Measurements from ENCODE around the gene CD40.
"Not testable (repeated sequence)": the region's sequence is repeated elsewhere in the genome, so short reads cannot be mapped to it uniquely, and the experiment has no call there.

The CD40 gene

DNA sequence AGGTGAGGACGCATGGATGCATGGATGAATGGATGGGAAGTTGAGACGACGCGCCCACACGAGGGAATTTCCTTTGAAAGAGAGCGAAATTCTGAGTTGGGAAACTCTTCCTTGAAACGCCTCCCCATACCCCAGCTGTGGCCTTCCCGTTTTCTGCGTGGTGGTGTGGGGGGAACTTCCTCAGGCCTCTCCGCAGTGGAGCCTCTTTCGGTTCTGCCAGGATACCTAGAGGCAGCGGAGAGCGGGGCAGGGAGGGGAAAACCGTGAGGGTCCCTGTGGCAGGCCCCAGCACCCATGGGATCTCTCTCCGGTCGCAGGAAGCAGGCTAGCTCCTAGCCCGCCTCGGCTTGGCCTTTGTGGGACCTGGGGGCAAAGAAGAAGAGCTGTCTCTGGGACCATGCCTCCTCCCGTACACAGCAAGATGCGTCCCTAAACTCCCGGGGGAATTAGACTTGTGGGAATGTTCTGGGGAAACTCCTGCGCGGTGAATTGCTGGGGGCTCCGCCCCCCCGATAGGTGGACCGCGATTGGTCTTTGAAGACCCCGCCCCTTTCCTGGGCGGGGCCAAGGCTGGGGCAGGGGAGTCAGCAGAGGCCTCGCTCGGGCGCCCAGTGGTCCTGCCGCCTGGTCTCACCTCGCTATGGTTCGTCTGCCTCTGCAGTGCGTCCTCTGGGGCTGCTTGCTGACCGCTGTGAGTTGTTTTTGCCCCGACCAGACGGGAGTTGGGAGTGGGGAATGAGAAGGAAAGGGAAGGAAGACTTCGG, at the start of gene CD40:
Gene CD40, plus strand, starts transcription at position 611 of the 764 bp plus-strand sequence. Its CDS starts 30 bp downstream, at position 641.
- peak; percentile 78 to 82 for DNase-seq

DNA sequence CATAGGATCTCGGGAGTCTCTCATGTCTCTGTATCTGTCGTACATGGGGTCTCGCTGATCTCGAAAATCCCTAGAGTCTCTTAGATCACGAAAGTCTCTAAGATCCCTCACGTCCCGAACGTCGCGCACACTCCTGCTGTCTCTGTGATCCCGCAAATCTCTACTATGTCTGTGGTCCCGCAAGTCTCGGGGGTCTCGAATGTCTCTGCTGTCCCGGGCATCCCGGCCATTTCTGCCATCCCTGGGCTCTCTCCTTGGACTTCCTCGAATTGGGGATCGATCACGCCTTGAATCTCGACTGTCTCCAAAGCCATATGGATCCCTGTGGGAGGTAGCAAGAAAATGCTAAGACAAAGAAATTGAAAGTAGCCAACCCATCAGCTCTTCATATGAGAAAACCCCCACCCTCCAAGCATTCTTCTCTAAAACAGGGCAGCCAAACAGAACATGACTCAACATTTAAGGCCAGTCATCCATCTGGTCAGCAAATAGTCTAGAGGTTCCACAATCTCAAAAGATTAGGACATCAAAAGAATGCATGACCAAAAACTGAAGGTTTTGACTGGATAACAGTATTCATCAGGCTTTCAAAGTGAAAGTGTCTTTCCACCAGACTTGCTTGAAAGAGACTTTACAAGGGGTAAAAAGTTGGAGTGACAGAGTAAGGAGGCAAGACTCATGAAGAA, 47.8 kb upstream of the CD40 start:
- no peak for DNase-seq

DNA sequence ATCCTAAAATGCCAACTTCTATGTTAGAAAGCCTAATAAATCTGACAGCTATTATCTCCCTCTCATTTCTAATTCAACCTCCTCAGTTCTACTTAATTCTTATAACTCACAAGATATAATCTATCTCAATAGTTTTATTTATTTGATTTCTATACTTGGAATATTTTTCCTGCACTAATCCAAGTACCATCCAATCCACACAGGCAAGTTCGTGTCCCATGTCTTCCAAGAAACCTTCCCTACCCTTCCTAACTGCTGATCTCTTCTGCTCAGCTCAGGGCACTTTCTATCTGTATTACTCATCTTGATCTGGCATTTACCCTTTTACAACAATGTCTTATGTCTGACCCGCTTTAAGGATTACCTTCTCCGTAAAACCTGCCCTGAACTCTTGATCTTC, 46.5 kb upstream of the CD40 start:
- no peak for DNase-seq

DNA sequence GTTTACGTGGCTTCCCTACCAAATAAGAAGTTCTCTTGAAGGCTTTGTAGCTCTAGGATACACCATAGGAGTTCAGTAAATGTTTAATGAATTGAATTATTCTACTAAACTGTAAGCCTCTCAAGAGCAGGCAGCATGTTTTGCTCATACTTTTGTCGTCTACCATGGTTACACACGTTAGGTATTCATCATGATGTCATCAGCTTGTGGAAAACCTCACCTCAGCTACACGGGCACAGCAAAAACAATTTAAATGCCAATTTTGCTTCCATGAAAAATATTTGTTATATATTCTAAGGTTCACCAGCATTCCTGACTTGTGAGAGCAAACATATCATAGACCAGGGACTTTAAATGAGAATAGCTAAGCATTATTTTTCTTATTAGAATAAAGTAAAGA, 45.1 kb upstream of the CD40 start:
- DNase-seq: no peak

DNA sequence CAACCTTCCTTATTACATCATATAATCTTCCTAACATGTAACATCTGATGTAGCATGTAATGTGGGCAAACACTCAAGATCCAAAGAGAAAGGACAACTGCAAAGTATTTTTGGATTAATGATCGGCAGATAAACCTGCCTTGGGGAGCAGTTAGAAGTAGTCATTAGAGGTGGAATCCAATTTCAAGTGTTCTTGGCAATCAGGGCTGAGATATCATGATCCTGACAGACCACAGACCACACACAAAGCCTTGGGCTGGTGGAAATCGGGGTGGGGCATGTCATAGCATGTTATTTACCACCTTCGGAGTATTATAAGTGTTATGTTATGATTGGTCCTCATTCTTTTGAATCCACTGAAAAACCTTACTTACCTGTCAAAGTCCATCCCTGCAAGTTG, 44.7 kb upstream of the CD40 start:
- DNase-seq: no peak

DNA sequence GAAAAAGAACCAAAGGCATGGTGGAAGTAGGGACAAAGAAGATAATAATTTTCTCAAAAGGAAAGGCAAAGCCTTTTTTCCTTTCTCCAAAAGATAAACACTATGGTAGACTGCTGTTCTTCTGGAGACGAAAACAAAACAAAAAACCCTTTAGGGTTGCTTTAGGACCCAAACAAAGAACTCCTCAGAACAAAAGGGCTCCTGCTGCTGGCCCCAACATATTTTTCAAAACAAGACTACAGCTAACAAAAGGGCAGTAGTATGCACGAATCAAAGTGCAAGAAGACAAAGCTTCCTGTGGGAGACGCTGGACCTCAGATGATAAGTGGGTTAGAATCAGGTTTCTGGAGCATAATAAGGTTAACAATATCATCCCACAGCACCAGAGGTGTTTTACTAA, 44.1 kb upstream of the CD40 start:
- no peak for DNase-seq

DNA sequence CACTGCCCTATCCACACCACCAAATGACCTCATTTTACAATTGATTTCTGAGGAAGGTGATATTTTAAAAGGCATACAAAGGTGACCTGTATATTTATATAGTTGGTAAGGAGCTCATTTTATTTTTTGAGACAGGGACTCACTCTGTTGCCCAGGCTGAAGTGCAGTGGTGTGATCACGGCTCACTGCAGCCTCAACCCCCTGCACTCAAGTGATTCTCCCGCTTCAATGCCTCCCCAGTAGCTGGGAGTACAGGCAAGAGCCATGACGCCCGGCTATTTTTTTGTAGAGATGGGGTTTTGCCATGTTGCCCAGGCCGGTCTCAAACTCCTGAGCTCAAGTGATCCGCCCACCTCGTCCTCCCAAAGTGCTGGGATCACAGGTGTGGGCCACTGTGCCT, 41.3 kb upstream of the CD40 start:
- DNase-seq: no peak

DNA sequence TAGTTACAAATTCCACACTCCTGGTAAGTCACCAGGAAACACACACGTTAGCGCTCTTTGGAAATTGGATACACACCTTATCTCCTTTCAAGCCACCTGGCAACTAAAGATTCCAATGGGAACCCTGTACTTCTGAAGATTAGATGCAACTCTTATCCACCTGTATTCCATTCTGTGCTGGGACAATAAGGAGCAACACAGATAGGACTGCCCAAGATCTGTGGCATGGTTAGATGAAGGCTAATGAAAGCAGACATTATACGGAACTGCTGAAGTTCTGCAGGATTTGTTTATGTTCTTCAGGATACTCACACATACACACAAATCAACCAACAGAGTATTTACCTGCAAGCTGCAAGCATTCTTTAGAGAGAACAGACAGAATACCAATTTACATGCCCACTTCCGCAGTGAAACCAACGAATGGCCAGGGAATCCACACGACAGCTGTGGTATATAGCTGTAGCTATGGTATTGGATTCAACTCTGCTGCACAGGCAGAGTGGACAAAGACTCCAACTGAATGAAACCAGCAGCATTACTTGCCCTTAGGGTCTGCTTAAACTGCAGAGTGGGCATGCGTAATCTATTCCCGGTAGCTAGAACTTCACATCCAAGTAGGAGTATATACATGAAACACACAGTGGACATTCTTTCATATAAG, 40.3 kb upstream of the CD40 start:
- no peak for DNase-seq

DNA sequence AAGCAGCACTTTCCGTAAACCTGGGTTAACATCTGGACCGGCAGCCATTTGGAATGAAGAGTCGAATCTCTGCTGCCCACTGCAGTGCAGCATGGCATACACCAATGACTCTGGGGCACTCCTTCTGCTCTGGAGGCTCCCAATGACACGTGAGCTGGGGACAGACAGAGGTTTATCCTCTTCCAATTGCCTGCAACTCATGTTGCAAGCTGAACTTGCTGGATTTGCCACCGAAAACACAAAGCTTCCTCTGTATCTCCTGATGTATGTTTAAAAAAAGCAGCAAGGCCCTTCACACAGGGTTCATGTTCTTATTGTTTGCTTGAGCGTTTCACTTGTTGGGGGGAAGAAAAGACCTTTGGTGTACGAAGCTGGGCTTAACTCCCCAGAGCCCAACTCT, 39.2 kb upstream of the CD40 start:
- no peak for DNase-seq

DNA sequence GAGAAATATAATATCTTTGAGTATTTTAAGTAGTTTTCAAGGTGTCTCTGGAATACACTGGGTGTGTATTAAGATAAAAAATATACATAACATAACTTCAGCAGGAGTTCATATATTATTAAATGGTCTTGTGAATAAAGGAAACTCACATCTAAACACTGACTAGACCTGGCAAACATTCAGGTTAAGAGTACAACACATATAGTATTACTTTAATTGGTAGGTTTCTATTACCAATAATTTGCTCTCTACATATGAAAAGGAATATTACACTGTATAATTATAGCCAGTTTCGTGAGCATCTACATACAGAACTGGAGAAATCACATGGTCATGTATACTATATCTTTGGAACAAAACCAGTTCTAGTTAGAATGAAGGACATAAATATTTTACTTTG, 37.0 kb upstream of the CD40 start:
- no peak for DNase-seq

DNA sequence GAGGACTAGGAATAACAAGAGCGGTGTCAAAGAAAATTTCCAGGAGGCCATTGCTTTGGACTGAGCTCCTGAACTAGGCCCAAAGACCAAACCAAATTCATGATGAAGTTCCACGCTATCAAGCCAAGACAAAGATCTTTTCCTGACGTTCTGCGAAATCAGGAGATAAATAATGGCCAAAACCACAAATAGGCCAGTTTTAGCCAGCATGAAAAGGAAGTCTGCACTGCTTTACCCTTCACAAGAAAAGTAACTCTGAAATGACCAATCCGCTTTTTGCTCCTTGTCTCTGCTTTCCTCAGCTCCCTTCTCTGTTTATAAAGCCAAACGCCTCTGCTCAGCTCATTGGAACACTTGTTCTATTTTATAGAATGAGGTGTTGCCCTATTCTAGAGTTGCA, 35.0 kb upstream of the CD40 start:
- DNase-seq: no peak

DNA sequence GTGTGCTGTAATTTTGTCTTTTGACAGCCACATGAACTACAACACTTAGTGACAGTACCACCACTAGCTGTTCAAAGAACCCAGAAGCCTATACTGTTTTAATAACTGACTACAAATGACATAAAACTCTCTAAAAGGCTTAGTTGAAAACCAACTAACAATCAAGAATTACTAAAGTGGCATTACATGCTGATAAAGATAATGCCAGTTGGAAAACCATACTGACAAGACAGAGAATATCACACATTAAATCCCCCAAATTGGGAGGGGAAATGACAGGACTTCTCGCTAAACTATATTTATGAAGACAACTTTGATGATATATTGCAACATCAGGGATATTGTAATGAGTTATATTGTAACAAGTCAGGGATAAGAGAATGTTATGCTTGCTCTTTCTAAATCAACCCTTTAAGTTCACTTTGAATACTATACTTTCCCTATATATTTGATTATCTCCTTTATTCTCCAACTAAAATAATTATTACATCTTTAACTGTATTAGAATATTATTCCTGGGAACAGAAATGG, 34.5 kb upstream of the CD40 start:
- DNase-seq: no peak

DNA sequence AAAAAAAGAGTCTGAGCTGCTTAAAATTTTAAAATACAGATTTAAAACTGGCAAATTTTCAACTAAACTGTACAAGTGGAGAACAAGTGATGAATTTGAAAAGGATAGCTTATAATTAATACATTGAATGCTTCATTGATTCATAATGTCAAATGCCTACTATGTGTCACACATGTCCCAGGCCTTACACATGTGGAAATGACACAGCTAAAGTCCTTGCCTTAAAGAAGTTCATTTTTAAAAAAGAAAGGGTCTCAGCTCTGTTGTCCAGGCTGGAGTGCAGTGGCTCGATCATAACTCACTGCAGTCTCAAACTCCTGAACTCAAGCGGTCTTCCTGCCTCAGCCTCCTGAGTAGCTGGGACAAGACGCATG, 33.3 kb upstream of the CD40 start:
- DNase-seq: no peak

DNA sequence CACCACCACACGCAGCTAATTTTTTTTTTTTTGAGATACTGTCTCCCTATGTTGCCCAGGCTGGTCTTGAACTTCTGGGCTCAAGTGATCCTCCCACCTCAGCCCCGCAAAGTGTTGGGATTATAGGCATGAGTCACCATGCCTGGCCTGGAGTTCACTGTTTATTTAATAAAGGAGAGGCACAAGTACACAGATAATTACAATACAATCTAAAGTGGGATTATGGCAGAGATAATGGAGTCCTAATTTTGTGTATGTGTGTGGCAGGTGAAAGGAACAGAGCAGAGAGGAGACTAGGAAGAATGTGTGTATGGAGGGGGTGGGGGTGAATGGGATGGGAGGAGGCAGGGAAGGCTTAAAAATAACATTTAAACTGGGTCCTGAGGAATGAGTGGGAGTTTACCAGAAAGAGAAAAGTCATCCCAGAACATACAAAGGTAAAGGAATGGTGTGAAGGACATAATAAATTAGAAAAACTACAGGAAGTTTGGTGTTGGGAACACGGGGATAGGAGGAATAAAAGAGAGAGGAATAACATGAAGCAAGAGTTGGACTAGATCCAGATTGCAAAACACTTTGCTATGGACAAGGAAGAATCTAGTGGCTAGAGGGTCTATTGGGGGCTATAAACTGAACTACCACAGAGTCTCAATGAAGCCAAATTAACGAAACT, 32.8 kb upstream of the CD40 start:
- DNase-seq: no peak

DNA sequence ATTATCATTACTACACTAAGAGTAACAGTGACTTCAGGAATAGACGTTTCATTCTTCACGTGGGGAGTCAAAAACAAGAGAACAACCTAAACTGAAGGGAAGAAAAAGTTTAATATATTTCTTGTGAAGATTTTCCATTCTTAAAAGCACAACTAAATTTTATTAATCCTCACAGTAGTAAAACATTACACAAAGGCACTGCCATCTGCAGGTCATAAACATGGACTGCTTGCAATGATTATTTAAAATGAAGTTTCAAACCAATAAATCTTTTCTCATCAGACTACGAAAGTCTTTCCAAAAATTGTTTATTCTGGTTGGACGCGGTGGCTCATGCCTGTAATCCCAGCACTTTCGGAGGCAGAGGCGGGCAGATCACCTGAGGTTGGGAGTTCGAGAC, 31.0 kb upstream of the CD40 start:
- peak in 1 of 2 donors; percentile 18 for DNase-seq

DNA sequence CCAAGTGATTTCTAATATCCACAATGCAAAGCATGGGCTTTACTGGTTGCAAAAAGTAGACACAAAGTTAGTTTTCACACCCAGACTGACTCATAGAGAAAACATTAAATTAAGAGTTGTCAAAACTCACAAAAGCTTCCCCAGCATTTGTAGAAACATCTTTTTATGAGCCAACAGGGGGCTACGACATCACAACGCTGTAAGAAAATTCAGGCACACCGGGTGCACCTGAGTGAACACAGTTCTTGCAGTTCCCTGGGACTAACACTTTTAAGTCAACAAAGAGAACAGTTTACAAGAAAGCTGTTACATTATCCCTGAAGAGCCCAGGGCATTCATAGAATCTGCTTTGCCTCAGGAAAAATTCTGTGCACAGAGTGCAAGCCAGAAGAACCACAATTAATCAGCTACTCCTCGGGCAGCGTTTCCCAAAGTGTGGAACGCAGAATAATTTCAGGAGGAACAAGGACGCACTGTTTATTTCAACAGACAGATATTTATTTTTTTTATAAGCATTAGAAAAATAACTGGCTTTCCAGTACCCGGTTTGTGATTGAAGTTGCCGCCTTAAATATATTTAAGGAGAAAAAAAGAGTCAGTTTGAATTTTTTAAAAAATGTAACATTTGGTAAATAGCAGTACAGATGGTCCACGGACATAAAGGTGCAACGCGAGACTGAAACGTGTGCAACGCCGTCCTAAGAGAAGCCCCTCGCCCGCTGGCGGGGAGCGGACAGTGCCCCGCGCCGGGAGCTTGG, 29.5 kb upstream of the CD40 start:
- DNase-seq: no peak

DNA sequence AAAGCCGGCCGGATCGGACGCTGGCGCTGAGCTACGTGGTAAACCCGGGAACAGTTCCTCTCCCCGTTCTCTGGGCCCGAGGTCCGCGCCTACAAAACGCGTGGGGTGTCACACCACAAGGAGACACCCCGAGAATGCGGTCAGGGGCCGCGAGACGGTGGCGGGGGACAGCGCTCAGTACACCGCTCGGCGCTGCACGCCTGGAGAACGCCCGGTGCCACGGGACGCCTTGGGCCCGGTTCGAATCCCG, 29.0 kb upstream of the CD40 start:
- no peak for DNase-seq

DNA sequence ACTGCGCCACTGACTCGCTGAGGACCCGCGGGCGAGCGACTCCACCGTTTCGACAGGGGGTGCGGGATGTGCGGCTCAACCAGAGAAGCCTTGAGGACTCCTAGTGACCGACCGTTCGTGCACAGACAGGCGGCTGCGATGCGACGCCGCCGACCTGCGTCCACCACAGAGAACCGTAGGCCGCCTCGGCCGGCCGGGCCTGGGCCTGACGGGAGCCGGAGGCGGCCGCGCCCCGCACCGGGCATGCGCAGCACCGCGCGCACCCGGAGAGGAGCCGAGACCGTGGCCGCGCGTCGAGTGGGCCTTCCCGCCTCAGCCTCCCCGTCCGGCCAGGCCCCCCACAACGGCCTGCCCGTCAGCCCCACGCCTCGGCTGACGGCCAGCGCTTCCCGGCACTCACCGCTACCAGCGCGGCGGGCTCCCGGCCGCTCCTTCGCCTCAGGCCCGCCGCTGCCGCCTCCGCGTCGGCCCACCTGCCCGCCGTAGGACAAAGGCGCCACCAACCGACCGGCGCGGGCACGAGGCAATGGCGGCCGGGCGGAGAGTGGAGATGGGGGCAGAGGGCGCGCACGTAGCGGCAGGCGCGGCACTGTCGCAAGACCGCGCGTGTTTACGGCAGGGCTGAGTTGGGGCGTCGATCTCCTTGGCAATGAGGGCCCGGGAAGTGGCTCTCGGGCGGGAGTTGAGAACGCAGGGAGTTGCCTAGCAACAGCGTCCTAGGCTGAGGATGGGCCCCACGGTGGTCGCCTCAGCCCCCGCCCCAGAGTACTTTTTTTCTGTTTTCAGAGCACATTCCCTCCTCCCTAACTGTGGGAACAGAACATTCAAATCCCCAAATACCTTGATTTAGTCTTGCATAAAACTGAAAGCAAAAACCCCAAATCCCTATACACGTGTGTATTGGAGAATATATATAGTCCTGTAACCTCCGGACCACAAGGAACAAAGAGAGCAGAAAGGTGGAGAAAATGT, 28.4 kb upstream of the CD40 start, which contains the start of gene NCOA5:
Gene NCOA5, minus strand, starts transcription at position 546 of the 972 bp plus-strand sequence. CDS start 10,538 bp downstream, outside the sequence.
- peak; percentile 94 to 95 for DNase-seq

DNA sequence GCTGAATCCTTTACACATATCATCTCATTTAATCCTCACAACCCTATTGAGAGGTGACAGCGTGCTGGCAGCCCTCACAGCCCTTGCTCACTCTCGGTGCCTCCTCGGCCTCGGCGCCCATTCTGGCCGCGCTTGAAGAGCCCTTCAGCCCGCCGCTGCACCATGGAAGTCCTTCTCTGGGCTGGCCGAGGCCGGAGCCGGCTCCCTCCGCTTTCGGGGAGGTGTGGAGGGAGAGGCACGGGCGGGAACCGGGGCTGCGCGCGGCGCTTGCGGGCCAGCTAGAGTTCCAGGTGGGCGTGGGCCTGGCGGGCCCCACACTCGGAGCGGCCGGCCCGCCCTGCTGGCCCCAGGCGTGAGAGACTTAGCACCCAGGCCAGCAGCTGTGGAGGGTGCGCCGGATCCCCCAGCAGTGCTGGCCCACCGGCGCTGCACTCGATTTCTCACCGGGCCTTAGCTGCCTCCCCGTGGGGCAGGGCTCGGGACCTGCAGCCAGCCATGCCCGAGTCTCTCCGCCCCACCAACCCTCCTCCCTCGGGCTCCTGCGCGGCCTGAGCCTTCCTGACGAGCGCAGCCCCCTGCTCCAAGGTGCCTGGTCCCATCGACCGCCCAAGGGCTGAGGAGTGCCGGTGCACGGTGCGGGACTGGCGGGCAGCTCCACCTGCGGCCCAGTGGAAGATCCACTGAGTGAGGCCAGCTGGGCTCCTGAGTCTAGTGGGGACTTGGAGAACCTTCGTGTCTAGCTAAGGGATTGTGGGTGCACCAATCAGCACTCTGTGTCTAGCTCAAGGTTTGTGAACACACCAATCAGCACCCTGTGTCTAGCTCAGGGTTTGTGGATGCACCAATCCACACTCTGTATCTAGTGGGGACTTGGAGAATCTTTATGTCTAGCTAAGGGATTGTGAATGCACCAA, 26.2 kb upstream of the CD40 start:
- DNase-seq: not testable (repeated sequence)

DNA sequence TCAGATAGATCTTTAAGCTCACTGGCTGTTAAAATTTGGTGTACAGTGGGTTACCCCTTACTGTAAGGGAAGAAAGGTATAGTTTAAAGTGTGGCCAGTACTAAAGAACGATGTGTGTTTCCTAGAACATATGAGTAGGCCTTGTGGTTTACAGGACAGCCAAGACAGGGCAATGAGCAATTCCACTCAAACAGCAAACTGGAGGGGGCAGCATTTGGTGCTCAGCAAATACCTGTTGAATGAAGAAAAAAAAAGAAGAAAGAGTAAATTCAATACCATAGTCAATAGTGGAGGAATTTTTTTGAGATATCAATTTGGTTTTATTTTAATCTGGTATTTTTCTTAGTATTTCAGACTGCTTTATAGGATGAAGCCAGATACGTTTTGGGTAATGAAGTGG, 24.6 kb upstream of the CD40 start:
- DNase-seq: no peak
